B cell (primary cell): ENCODE measurements around the gene ZBTB5. TPM values are rescaled to one million over a fixed set of nuclear protein-coding genes. Genes with fewer than 3 reads are reported as not detected.

Experiments used
- ATAC-seq: fragments of 200-7000 bp; cut with Tn5 transposase; one replicate; pipeline ENCODE4 v1.10.0; 2021; ENCODE audit warnings: low read depth, mild to moderate bottlenecking, moderate number of reproducible peaks, moderate library complexity
- CTCF ChIA-PET: fragments of 350-600 bp; sonication (Branson Sonifier 250); formaldehyde crosslinking; loops from one replicate; lab custom pipeline; 2021; ENCODE audit warnings: antibody characterized with exemption, inconsistent platforms; lab: Charles Lee
- POLR2A ChIA-PET: fragments of 350-600 bp; sonication (Branson Sonifier 250); formaldehyde crosslinking; loops from one replicate; lab custom pipeline; 2021; ENCODE audit warnings: antibody characterized with exemption; lab: Charles Lee
- DNase-seq: peaks from one replicate; pipeline ENCODE4 v3.0.0; 2013
- H2AFZ ChIP-seq: 2 replicates; pipeline ENCODE4 v1.6.1; 2012; ENCODE audit warnings: mild to moderate bottlenecking, low read depth, low read length; ENCODE audit not compliant: insufficient read depth, poor library complexity, severe bottlenecking
- H3K27ac ChIP-seq, 2 donors: 1 replicate in 1 of 2; 2 replicates in 1 of 2; pipeline ENCODE4 v1.5.1; 2012 to 2013; ENCODE audit warnings: low read length in 2 of 2, mild to moderate bottlenecking in 2 of 2, moderate library complexity in 1 of 2
- H3K27me3 ChIP-seq, 4 experiments: fragments of 200-600 bp in 1 of 4; sonication (generic) in 1 of 4; replicated peaks in 1 of 4; 1 replicate in 2 of 4; 2 replicates in 2 of 4; pipeline versions ENCODE4 v1.6.1 to v1.7.0; 2013 to 2016; ENCODE audit warnings: low read length in 3 of 4, mild to moderate bottlenecking in 2 of 4, mixed read lengths in 1 of 4, moderate library complexity in 1 of 4; ENCODE audit not compliant: insufficient read depth in 4 of 4, control insufficient read depth in 3 of 4; ENCODE audit errors: control extremely low read depth in 1 of 4
- H3K36me3 ChIP-seq, 2 experiments: replicated peaks in 1 of 2; 1 replicate in 1 of 2; 2 replicates in 1 of 2; pipeline versions ENCODE4 v1.6.1 to v1.7.1; 2013; ENCODE audit warnings: low read length in 1 of 2; ENCODE audit not compliant: insufficient read depth in 2 of 2, control insufficient read depth in 1 of 2; ENCODE audit errors: control extremely low read depth in 1 of 2, extremely low read depth in 1 of 2
- H3K4me1 ChIP-seq, 2 donors: fragments of 200-600 bp in 1 of 2; sonication (generic) in 1 of 2; 1 replicate in 1 of 2; 2 replicates in 1 of 2; pipeline versions ENCODE4 v1.5.1 to v1.6.1; 2013 to 2017; ENCODE audit warnings: low read length in 2 of 2; ENCODE audit not compliant: control insufficient read depth in 2 of 2, insufficient read depth in 2 of 2
- H3K4me2 ChIP-seq: replicated peaks from 2 replicates; pipeline ENCODE3; 2012; ENCODE audit warnings: mild to moderate bottlenecking, low read depth, low read length; ENCODE audit not compliant: poor library complexity, severe bottlenecking
- H3K4me3 ChIP-seq, 5 experiments: fragments of 200-600 bp in 1 of 5; sonication (generic) in 1 of 5; 1 replicate in 3 of 5; 2 replicates in 2 of 5; pipeline versions ENCODE4 v1.5.1 to v1.7.0; 2011 to 2016; ENCODE audit warnings: low read length in 4 of 5, mild to moderate bottlenecking in 4 of 5, low read depth in 2 of 5, control low read depth in 1 of 5, moderate library complexity in 1 of 5; ENCODE audit not compliant: insufficient read depth in 1 of 5; ENCODE audit errors: control extremely low read depth in 1 of 5, extremely low read depth in 1 of 5
- H3K79me2 ChIP-seq: fragments of 200-600 bp; sonication (generic); one replicate; pipeline ENCODE4 v1.6.0; 2016; ENCODE audit warnings: low read length; ENCODE audit not compliant: control insufficient read depth, insufficient read depth
- H3K9ac ChIP-seq: fragments of 200-600 bp; sonication (generic); 2 replicates; pipeline ENCODE4 v1.6.1; 2017; ENCODE audit warnings: mild to moderate bottlenecking, low read length, moderate library complexity
- H3K9me3 ChIP-seq, 3 donors: one replicate each; pipeline versions ENCODE4 v1.6.1 to v1.7.1; 2013; ENCODE audit warnings: low read length in 2 of 3; ENCODE audit not compliant: control insufficient read depth in 2 of 3, insufficient read depth in 1 of 3; ENCODE audit errors: control extremely low read depth in 1 of 3
- H4K20me1 ChIP-seq: 2 replicates; pipeline ENCODE4 v1.6.0; 2012; ENCODE audit warnings: mild to moderate bottlenecking, low read length; ENCODE audit not compliant: insufficient read depth, control insufficient read depth, poor library complexity, severe bottlenecking
- H3K27ac Mint-ChIP-seq: one replicate; pipeline ENCODE4 v1.8.0; 2021; ENCODE audit warnings: mixed read lengths
- H3K27me3 Mint-ChIP-seq: one replicate; pipeline ENCODE4 v1.8.0; 2021; ENCODE audit warnings: mixed read lengths
- H3K4me1 Mint-ChIP-seq: one replicate; pipeline ENCODE4 v1.8.0; 2021; ENCODE audit warnings: mixed read lengths
- H3K4me3 Mint-ChIP-seq: one replicate; pipeline ENCODE4 v1.8.0; 2021; ENCODE audit warnings: mixed read lengths
- H3K9me3 Mint-ChIP-seq: one replicate; pipeline ENCODE4 v1.8.0; 2022; ENCODE audit warnings: mixed read lengths; ENCODE audit not compliant: insufficient read depth
- EZH2 ChIP-seq: IDR thresholded peaks from 2 replicates; pipeline ENCODE4 v1.6.1; 2012; ENCODE audit warnings: borderline replicate concordance, low read depth, mild to moderate bottlenecking, moderate library complexity, low read length; ENCODE audit not compliant: insufficient read depth, poor library complexity, severe bottlenecking
- WGBS: methylation state at CpG from one replicate; pipeline ENCODE4 v1.1.5; 2013; ENCODE audit warnings: missing lambda C conversion rate; ENCODE audit not compliant: insufficient coverage; 5-methylcytosine and 5-hydroxymethylcytosine counted together
- intact Hi-C: fragments of 100-400 bp; cut with micrococcal nuclease; formaldehyde crosslinking; loops from one replicate; pipeline ENCODE4 v1.10.0; 2022
- polyA plus RNA-seq: library from polyadenylated mRNA; depleted of rRNA; stranded (reverse); fragments of >200 nt; gene quantifications from 2 replicates; pipeline ENCODE4 v1.2.3, GENCODE V29; 2012
- total RNA-seq, 2 donors: library from RNA; stranded (reverse); fragments of 120-200 nt in 1 of 2; gene quantifications; 1 replicate in 1 of 2; 2 replicates in 1 of 2; pipeline versions ENCODE4 v1.2.3 to v1.2.4, GENCODE V29; 2013 to 2022
- TF ChIP-seq, protein P1 (sequence below): fragments of 200-600 bp; IDR thresholded peaks from one replicate; pipeline ENCODE4 v1.8.0; 2022; ENCODE audit warnings: antibody characterized with exemption, mild to moderate bottlenecking

Gene ZBTB5
- total and polyA plus RNA-seq, 2 donors (not counting 1 experiment from before 2014, with no cell fraction given), result 12.8 to 27.6 TPM

- H3K9me3 ChIP-seq, result no peaks in the 10 kb centered on the region
- H3K4me2 ChIP-seq, result peak overlapping the region; percentile 32
- H3K36me3 ChIP-seq, result no peaks in the 10 kb centered on the region
- H3K4me1 Mint-ChIP-seq, result peaks cover 83% of the 10 kb centered on the region
- no peak overlapping the region for H2AFZ ChIP-seq
- 90% methylated on average over 6 of the region's 11 CpGs for WGBS
- DNase-seq (no peak), ATAC-seq (no peak)
- CTCF ChIA-PET, result interaction anchor here (0.5 to 11.4 kb wide), 17 partner anchors 8 to 380 kb away, joined by 3 to 125 read pairs (median 5); no protein-coding TSS in a partner anchor
- H3K9me3 Mint-ChIP-seq, result no peaks in the 10 kb centered on the region
- H3K9ac ChIP-seq, result no peak overlapping the region
- no peak for TF ChIP-seq EZH2
- TF ChIP-seq, protein P1, sequence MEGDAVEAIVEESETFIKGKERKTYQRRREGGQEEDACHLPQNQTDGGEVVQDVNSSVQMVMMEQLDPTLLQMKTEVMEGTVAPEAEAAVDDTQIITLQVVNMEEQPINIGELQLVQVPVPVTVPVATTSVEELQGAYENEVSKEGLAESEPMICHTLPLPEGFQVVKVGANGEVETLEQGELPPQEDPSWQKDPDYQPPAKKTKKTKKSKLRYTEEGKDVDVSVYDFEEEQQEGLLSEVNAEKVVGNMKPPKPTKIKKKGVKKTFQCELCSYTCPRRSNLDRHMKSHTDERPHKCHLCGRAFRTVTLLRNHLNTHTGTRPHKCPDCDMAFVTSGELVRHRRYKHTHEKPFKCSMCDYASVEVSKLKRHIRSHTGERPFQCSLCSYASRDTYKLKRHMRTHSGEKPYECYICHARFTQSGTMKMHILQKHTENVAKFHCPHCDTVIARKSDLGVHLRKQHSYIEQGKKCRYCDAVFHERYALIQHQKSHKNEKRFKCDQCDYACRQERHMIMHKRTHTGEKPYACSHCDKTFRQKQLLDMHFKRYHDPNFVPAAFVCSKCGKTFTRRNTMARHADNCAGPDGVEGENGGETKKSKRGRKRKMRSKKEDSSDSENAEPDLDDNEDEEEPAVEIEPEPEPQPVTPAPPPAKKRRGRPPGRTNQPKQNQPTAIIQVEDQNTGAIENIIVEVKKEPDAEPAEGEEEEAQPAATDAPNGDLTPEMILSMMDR, result no peak
- POLR2A ChIA-PET, result interaction anchor here (1.2 to 3.9 kb wide), 4 partner anchors 12 to 36 kb away, joined by 4 to 22 read pairs (median 8); no protein-coding TSS in a partner anchor
- no peak overlapping the region for H3K27ac ChIP-seq
- H4K20me1 ChIP-seq, result no peaks in the 10 kb centered on the region
- no peaks in the 10 kb centered on the region for H3K79me2 ChIP-seq
- peak overlapping the region; percentile 62 for H3K27ac Mint-ChIP-seq
- intact Hi-C loops, result loop anchor here (5.0 kb wide), 1 partner anchor 210 kb away; no protein-coding TSS in a partner anchor
- H3K4me1 ChIP-seq, result peaks cover 65 to 81% of the 10 kb centered on the region in 2 donors
- H3K27me3 Mint-ChIP-seq, result no peaks in the 10 kb centered on the region
- H3K4me3 Mint-ChIP-seq, result peak overlapping the region; percentile 23
- no peak overlapping the region for H3K4me3 ChIP-seq
- no peaks in the 10 kb centered on the region for H3K27me3 ChIP-seq
Observed at GRCh38 chr9:37406603-37407401, 58.4 kb downstream of the ZBTB5 start.
